H1 (cell line): ENCODE data around the gene PRUNE1. TPM values are rescaled to one million over a fixed set of nuclear protein-coding genes. Genes with fewer than 3 reads are reported as not detected.

Experiments
- POLR2A ChIP-seq, 2 experiments: IDR thresholded peaks; 1 replicate in 1 of 2; 2 replicates in 1 of 2; pipeline ENCODE4 v1.6.1; 2011; ENCODE audit warnings: low read depth in 2 of 2, low read length in 2 of 2, mild to moderate bottlenecking in 2 of 2; ENCODE audit errors: control extremely low read depth in 1 of 2
- SP1 ChIP-seq: IDR thresholded peaks from 2 replicates; pipeline ENCODE4 v1.6.1; 2011; ENCODE audit warnings: low read depth, low read length
- polyA plus RNA-seq, 7 experiments: library from polyadenylated mRNA; depleted of rRNA in 3 of 7; stranded (reverse) in 5 of 7; unstranded in 2 of 7; fragments of >200 nt in 5 of 7; fragments of 200-250 nt in 2 of 7; gene quantifications; 1 replicate in 5 of 7; 2 replicates in 1 of 7; 4 replicates in 1 of 7; pipeline versions ENCODE4 v1.2.1 to v1.2.3, GENCODE V29; 2011 to 2013; ENCODE audit warnings: missing spikeins in 2 of 7, mixed read lengths in 2 of 7
- total RNA-seq: library from RNA; stranded (reverse); fragmentation: NEBNext Ultra II Directional; extraction: Animal tissue kit (Norgen Biotek cat#: 25700); gene quantifications from 2 replicates; pipeline ENCODE4 v1.2.1, GENCODE V29; 2021
- TF ChIP-seq, protein P1 (sequence below): fragments of 300-600 bp; sonication (generic); IDR thresholded peaks from 2 replicates; pipeline ENCODE4 v1.7.1; 2012; ENCODE audit warnings: low read length, moderate library complexity, mild to moderate bottlenecking, inconsistent platforms; ENCODE audit not compliant: insufficient replicate concordance
- TF ChIP-seq, protein P2 (sequence below): IDR thresholded peaks from 2 replicates; pipeline ENCODE4 v1.6.1; 2012; ENCODE audit warnings: inconsistent platforms

The PRUNE1 gene
- total and polyA plus RNA-seq, 2 of the 8 experiments (the other 6 are each of a cell fraction or from before 2014, with no cell fraction given): 32.8 to 54.2 TPM

DNA sequence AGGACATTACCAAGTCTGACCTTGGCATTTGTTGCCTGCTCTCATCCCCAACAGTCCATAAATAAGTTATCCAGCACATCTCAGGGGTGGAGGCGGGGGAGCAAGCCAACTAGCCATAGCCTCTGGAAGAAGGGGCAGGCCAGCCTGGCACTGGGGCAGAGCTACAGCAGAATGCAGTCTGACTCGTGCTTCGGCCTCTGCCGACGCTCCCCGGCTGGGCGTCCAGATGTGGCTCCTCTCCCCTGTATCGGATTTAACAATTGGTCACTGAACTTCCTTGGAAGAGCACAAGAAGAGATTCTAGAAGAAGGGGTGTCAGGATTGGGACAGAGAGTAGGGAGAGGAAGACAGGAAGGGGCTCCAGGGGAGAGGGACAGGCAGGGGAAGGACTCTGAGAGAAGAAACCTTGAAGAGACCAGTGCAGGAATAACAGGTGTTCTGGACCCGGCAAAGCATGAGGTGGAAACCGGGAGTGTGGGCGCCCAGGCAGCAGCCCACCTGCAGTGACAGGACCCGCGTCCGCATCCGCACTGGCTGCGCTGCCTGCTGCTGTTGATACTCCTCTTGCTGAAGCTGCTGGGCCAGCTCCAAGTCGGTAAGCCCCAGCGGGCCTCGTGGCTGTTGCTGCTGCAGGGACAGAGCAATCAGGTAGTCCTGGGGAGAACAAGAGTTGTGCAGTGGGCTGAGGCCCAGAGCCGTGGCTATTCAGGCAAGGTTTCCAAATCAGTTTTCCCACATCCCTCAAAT is 10.9 kb upstream of the PRUNE1 start (continued):
- TF ChIP-seq, protein P1, sequence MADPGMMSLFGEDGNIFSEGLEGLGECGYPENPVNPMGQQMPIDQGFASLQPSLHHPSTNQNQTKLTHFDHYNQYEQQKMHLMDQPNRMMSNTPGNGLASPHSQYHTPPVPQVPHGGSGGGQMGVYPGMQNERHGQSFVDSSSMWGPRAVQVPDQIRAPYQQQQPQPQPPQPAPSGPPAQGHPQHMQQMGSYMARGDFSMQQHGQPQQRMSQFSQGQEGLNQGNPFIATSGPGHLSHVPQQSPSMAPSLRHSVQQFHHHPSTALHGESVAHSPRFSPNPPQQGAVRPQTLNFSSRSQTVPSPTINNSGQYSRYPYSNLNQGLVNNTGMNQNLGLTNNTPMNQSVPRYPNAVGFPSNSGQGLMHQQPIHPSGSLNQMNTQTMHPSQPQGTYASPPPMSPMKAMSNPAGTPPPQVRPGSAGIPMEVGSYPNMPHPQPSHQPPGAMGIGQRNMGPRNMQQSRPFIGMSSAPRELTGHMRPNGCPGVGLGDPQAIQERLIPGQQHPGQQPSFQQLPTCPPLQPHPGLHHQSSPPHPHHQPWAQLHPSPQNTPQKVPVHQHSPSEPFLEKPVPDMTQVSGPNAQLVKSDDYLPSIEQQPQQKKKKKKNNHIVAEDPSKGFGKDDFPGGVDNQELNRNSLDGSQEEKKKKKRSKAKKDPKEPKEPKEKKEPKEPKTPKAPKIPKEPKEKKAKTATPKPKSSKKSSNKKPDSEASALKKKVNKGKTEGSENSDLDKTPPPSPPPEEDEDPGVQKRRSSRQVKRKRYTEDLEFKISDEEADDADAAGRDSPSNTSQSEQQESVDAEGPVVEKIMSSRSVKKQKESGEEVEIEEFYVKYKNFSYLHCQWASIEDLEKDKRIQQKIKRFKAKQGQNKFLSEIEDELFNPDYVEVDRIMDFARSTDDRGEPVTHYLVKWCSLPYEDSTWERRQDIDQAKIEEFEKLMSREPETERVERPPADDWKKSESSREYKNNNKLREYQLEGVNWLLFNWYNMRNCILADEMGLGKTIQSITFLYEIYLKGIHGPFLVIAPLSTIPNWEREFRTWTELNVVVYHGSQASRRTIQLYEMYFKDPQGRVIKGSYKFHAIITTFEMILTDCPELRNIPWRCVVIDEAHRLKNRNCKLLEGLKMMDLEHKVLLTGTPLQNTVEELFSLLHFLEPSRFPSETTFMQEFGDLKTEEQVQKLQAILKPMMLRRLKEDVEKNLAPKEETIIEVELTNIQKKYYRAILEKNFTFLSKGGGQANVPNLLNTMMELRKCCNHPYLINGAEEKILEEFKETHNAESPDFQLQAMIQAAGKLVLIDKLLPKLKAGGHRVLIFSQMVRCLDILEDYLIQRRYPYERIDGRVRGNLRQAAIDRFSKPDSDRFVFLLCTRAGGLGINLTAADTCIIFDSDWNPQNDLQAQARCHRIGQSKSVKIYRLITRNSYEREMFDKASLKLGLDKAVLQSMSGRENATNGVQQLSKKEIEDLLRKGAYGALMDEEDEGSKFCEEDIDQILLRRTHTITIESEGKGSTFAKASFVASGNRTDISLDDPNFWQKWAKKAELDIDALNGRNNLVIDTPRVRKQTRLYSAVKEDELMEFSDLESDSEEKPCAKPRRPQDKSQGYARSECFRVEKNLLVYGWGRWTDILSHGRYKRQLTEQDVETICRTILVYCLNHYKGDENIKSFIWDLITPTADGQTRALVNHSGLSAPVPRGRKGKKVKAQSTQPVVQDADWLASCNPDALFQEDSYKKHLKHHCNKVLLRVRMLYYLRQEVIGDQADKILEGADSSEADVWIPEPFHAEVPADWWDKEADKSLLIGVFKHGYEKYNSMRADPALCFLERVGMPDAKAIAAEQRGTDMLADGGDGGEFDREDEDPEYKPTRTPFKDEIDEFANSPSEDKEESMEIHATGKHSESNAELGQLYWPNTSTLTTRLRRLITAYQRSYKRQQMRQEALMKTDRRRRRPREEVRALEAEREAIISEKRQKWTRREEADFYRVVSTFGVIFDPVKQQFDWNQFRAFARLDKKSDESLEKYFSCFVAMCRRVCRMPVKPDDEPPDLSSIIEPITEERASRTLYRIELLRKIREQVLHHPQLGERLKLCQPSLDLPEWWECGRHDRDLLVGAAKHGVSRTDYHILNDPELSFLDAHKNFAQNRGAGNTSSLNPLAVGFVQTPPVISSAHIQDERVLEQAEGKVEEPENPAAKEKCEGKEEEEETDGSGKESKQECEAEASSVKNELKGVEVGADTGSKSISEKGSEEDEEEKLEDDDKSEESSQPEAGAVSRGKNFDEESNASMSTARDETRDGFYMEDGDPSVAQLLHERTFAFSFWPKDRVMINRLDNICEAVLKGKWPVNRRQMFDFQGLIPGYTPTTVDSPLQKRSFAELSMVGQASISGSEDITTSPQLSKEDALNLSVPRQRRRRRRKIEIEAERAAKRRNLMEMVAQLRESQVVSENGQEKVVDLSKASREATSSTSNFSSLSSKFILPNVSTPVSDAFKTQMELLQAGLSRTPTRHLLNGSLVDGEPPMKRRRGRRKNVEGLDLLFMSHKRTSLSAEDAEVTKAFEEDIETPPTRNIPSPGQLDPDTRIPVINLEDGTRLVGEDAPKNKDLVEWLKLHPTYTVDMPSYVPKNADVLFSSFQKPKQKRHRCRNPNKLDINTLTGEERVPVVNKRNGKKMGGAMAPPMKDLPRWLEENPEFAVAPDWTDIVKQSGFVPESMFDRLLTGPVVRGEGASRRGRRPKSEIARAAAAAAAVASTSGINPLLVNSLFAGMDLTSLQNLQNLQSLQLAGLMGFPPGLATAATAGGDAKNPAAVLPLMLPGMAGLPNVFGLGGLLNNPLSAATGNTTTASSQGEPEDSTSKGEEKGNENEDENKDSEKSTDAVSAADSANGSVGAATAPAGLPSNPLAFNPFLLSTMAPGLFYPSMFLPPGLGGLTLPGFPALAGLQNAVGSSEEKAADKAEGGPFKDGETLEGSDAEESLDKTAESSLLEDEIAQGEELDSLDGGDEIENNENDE: no peak
- TF ChIP-seq POLR2A (IDR thresholded peaks at IDR 0.05; ENCODE audit: control extremely low read depth in 1 of 2, low read depth in 2 of 2, low read length in 2 of 2): no peak
- TF ChIP-seq, protein P2, sequence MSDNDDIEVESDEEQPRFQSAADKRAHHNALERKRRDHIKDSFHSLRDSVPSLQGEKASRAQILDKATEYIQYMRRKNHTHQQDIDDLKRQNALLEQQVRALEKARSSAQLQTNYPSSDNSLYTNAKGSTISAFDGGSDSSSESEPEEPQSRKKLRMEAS: no peak
- no peak for TF ChIP-seq SP1
